ENCODE measurements around the gene SELPLG. TPM values are rescaled to one million over a fixed set of nuclear protein-coding genes. Genes with fewer than 3 reads are reported as not detected.
"Not testable (repeated sequence)": the region's sequence is repeated elsewhere in the genome, so short reads cannot be mapped to it uniquely, and the experiment has no call there.

The SELPLG gene
- polyA plus RNA-seq, 1 donor from 2014 or later, result 0.62 TPM

DNA sequence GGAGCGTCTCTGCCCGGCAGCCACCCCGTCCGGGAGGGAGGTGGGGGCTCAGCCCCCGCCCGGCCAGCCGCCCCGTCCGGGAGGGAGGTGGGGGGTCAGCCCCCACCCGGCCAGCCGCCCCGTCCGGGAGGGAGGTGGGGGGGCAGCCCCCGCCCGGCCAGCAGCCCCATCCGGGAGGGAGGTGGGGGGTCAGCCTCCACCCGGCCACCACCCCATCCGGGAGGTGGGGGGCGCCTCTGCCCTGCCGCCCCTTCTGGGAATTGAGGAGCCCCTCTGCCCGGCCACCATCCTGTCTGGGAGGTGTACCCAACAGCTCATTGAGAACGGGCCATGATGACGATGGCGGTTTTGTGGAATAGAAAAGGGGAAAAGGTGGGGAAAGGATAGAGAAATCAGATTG, 22.6 kb upstream of the SELPLG start:
- not testable (repeated sequence) for H3K36me3 ChIP-seq (ENCODE audit: insufficient read depth, low read length); H2AFZ ChIP-seq (ENCODE audit: low read depth, low read length); H3K9me3 ChIP-seq (ENCODE audit: low read length); H3K27ac ChIP-seq (ENCODE audit: low read length); H3K79me2 ChIP-seq (replicated peaks; ENCODE audit: insufficient read depth, low read length); H3K4me3 ChIP-seq (ENCODE audit: low read length); H3K9me2 ChIP-seq (ENCODE audit: insufficient read depth, low read length); H3F3A ChIP-seq (ENCODE audit: insufficient read depth, low read length, poor library complexity, severe bottlenecking); H3K9ac ChIP-seq (ENCODE audit: low read length); H4K20me1 ChIP-seq (ENCODE audit: insufficient read depth); H3K27me3 ChIP-seq (ENCODE audit: insufficient read depth, low read depth, low read length); H3K4me2 ChIP-seq (ENCODE audit: low read length)

DNA sequence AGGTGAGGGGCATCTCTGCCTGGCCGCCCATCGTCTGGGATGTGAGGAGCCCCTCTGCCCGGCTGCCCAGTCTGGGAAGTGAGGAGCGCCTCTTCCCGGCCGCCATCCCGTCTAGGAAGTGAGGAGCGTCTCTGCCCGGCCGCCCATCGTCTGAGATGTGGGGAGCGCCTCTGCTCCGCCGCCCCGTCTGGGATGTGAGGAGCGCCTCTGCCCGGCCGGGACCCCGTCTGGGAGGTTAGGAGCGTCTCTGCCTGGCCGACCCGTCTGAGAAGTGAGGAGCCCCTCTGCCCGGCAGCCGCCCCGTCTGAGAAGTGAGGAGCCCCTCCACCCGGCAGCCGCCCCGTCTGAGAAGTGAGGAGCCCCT, 22.1 kb upstream of the SELPLG start:
- not testable (repeated sequence) for H3K9me3 ChIP-seq (ENCODE audit: low read length); H3K4me2 ChIP-seq (ENCODE audit: low read length); H3F3A ChIP-seq (ENCODE audit: insufficient read depth, low read length, poor library complexity, severe bottlenecking); H2AFZ ChIP-seq (ENCODE audit: low read depth, low read length); H3K27me3 ChIP-seq (ENCODE audit: insufficient read depth, low read depth, low read length); H3K9ac ChIP-seq (ENCODE audit: low read length); H3K79me2 ChIP-seq (replicated peaks; ENCODE audit: insufficient read depth, low read length); H3K9me2 ChIP-seq (ENCODE audit: insufficient read depth, low read length); H4K20me1 ChIP-seq (ENCODE audit: insufficient read depth); H3K36me3 ChIP-seq (ENCODE audit: insufficient read depth, low read length); H3K4me3 ChIP-seq (ENCODE audit: low read length); H3K27ac ChIP-seq (ENCODE audit: low read length)

DNA sequence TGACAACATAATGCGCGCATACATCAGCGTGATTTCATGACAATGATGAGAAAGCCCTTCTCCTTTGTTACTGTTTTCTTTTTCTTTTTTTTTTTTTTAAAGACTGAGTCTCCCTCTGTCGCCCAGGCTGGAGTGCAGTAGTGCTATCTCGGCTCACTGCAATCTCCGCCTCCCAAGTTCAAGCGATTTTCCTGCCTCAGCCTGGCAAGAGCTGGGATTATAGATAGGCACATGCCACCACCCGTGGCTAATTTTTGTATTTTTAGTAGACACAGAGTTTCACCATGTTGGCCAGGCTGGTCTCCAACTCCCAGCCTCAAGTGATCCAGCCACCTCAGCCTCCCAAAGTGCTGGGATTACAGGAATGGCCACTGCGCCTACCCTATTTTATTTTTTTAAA, 20.9 kb upstream of the SELPLG start:
- H3K27me3 ChIP-seq (ENCODE audit: insufficient read depth, low read depth, low read length); H3K4me2 ChIP-seq (ENCODE audit: low read length); H3F3A ChIP-seq (ENCODE audit: insufficient read depth, low read length, poor library complexity, severe bottlenecking); H3K4me3 ChIP-seq (ENCODE audit: low read length); H3K36me3 ChIP-seq (ENCODE audit: insufficient read depth, low read length); H3K9me3 ChIP-seq (ENCODE audit: low read length); H4K20me1 ChIP-seq (ENCODE audit: insufficient read depth); H2AFZ ChIP-seq (ENCODE audit: low read depth, low read length); H3K9ac ChIP-seq (ENCODE audit: low read length); H3K27ac ChIP-seq (ENCODE audit: low read length); H3K79me2 ChIP-seq (replicated peaks; ENCODE audit: insufficient read depth, low read length); H3K9me2 ChIP-seq (ENCODE audit: insufficient read depth, low read length): not testable (repeated sequence)

DNA sequence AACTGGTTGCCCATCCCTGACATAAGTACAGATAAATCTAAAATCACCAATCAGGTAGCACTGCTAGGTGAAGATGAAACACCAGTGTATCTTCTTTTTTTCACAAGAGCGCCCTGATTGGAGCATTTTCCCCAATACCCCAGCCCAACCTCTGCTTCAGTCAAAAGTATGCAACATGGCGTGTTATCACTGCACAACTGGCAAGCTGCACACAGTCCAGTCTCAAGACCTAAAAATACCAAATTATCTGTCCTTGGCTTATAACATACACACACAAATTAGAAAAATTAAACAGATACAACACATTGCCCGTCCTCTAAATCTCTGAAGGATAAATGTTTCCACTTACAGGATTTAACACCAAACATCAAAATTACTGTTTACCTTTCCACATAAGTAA, 20.2 kb upstream of the SELPLG start:
- Histone ChIP-seq H3K4me3 (ENCODE audit: low read length) (no peak overlapping the region), H3K27ac (ENCODE audit: low read length) (no peak overlapping the region), H3K36me3 (ENCODE audit: insufficient read depth, low read length) (no peaks in the 10 kb centered on the region), H3K9me2 (ENCODE audit: insufficient read depth, low read length) (no peaks in the 10 kb centered on the region), H3K27me3 (ENCODE audit: insufficient read depth, low read depth, low read length) (no peaks in the 10 kb centered on the region), H4K20me1 (ENCODE audit: insufficient read depth) (no peaks in the 10 kb centered on the region), H3K4me2 (ENCODE audit: low read length) (no peak overlapping the region), H3K79me2 (replicated peaks; ENCODE audit: insufficient read depth, low read length) (no peaks in the 10 kb centered on the region), H3F3A (ENCODE audit: insufficient read depth, low read length, poor library complexity, severe bottlenecking) (no peaks in the 10 kb centered on the region), H2AFZ (ENCODE audit: low read depth, low read length) (no peak overlapping the region), H3K9me3 (ENCODE audit: low read length) (no peaks in the 10 kb centered on the region), H3K9ac (ENCODE audit: low read length) (no peak overlapping the region)
- TF ChIP-seq EZH2 (IDR thresholded peaks at IDR 0.05; ENCODE audit: borderline replicate concordance, insufficient read depth, low read length, poor library complexity, severe bottlenecking), result no peak
- TF ChIP-seq SMC3 (conservative IDR thresholded peaks at IDR 0.05; ENCODE audit: poor library complexity), result no peak

DNA sequence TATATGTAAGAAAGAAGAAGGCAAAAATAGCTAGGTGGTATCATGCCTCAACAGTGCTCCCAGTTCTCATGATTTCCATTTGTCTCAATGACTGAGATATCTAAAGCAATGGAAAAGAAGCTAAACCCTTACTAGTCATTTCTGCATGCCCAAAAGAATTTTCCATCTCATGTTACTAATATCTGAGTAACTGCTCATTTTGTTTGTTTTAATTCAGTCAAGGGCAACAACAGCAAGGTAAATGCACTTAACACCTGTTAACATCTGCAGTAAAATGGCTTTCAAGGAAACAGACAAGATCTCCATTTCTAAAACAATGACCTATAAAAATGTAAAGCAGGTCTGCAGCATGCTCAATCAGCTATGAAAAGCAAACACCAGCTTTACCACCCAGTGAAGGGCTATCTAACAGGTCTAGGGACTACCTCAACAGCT, 19.4 kb upstream of the SELPLG start:
- peaks cover 7% of the 10 kb centered on the region for H3K36me3 ChIP-seq (ENCODE audit: insufficient read depth, low read length)
- H3K9me3 ChIP-seq (ENCODE audit: low read length), result no peaks in the 10 kb centered on the region
- no peaks in the 10 kb centered on the region for H4K20me1 ChIP-seq (ENCODE audit: insufficient read depth)
- no peak overlapping the region for H2AFZ ChIP-seq (ENCODE audit: low read depth, low read length)
- H3K9ac ChIP-seq (ENCODE audit: low read length), result no peak overlapping the region
- no peak for TF ChIP-seq EP300 (conservative IDR thresholded peaks at IDR 0.05; ENCODE audit: poor library complexity, severe bottlenecking)
- no peaks in the 10 kb centered on the region for H3F3A ChIP-seq (ENCODE audit: insufficient read depth, low read length, poor library complexity, severe bottlenecking)
- no peak overlapping the region for H3K27ac ChIP-seq (ENCODE audit: low read length)
- H3K4me2 ChIP-seq (ENCODE audit: low read length), result no peak overlapping the region
- no peaks in the 10 kb centered on the region for H3K27me3 ChIP-seq (ENCODE audit: insufficient read depth, low read depth, low read length)
- no peaks in the 10 kb centered on the region for H3K79me2 ChIP-seq (replicated peaks; ENCODE audit: insufficient read depth, low read length)
- H3K4me3 ChIP-seq (ENCODE audit: low read length), result no peak overlapping the region
- no peaks in the 10 kb centered on the region for H3K9me2 ChIP-seq (ENCODE audit: insufficient read depth, low read length)
